ENCODE measurements around the gene ZDHHC6. TPM values are rescaled to one million over a fixed set of nuclear protein-coding genes. Genes with fewer than 3 reads are reported as not detected.

The ZDHHC6 gene
- total and polyA plus RNA-seq, 2 donors (not counting 1 experiment from before 2014, with no cell fraction given), result 30.5 to 61.2 TPM

DNA sequence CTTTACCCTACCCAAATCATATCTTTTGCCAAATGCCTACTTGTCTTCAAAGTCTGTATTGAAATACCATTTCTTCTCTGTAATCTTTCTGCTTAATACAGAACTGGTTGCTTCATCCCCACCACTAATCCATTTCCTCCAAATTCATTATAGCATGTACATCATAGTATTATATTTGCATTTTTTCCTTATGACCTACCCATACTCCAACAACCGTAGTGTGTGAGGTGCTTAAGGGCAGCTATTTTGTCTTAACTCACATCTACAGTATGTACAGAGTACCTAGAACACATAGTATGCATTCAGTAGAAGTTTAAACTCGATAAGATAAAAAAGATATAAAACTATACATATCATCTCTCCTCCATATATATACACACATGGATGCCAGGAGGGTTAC is 49.1 kb downstream of the ZDHHC6 start:
- H3K4me1 Mint-ChIP-seq, result peaks cover 4% of the 10 kb centered on the region
- H3K27ac Mint-ChIP-seq, result no peak overlapping the region
- POLR2A ChIA-PET, result no interaction called here
- Histone ChIP-seq H3K36me3 (replicated peaks in 1 of 2; ENCODE audit: control extremely low read depth in 1 of 2, control insufficient read depth in 1 of 2, extremely low read depth in 1 of 2, insufficient read depth in 2 of 2, low read length in 1 of 2) (peaks cover 18 to 69% of the 10 kb centered on the region in 2 experiments), H2AFZ (ENCODE audit: insufficient read depth, low read depth, low read length, poor library complexity, severe bottlenecking) (no peak overlapping the region), H3K4me1 (ENCODE audit: control insufficient read depth in 2 of 2, insufficient read depth in 2 of 2, low read length in 2 of 2) (no peaks in the 10 kb centered on the region), H4K20me1 (ENCODE audit: control insufficient read depth, insufficient read depth, low read length, poor library complexity, severe bottlenecking) (peaks cover 17% of the 10 kb centered on the region), H3K9ac (ENCODE audit: low read length) (no peak overlapping the region), H3K79me2 (ENCODE audit: control insufficient read depth, insufficient read depth, low read length) (no peaks in the 10 kb centered on the region), H3K4me2 (replicated peaks; ENCODE audit: low read depth, low read length, poor library complexity, severe bottlenecking) (no peak overlapping the region), H3K27me3 (replicated peaks in 1 of 4; ENCODE audit: control extremely low read depth in 1 of 4, control insufficient read depth in 3 of 4, insufficient read depth in 4 of 4, low read length in 3 of 4) (no peaks in the 10 kb centered on the region), H3K27ac (ENCODE audit: low read length in 2 of 2) (no peak overlapping the region), H3K4me3 (ENCODE audit: control extremely low read depth in 1 of 5, extremely low read depth in 1 of 5, insufficient read depth in 1 of 5, low read depth in 2 of 5, low read length in 4 of 5) (no peak overlapping the region), H3K9me3 (ENCODE audit: control extremely low read depth in 1 of 3, control insufficient read depth in 2 of 3, insufficient read depth in 1 of 3, low read length in 2 of 3) (no peaks in the 10 kb centered on the region)
- no CpG with 5 or more reads among the region's 2 CpGs for WGBS (ENCODE audit: insufficient coverage)
- H3K9me3 Mint-ChIP-seq (ENCODE audit: insufficient read depth), result no peaks in the 10 kb centered on the region
- intact Hi-C loops (cut with micrococcal nuclease), result no loop called here
- TF ChIP-seq EZH2 (IDR thresholded peaks at IDR 0.05; ENCODE audit: borderline replicate concordance, insufficient read depth, low read depth, low read length, poor library complexity, severe bottlenecking), result no peak
- TF ChIP-seq, protein P1, sequence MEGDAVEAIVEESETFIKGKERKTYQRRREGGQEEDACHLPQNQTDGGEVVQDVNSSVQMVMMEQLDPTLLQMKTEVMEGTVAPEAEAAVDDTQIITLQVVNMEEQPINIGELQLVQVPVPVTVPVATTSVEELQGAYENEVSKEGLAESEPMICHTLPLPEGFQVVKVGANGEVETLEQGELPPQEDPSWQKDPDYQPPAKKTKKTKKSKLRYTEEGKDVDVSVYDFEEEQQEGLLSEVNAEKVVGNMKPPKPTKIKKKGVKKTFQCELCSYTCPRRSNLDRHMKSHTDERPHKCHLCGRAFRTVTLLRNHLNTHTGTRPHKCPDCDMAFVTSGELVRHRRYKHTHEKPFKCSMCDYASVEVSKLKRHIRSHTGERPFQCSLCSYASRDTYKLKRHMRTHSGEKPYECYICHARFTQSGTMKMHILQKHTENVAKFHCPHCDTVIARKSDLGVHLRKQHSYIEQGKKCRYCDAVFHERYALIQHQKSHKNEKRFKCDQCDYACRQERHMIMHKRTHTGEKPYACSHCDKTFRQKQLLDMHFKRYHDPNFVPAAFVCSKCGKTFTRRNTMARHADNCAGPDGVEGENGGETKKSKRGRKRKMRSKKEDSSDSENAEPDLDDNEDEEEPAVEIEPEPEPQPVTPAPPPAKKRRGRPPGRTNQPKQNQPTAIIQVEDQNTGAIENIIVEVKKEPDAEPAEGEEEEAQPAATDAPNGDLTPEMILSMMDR (IDR thresholded peaks at IDR 0.05), result no peak
- H3K27me3 Mint-ChIP-seq, result no peaks in the 10 kb centered on the region
- CTCF ChIA-PET, result no interaction called here
- DNase-seq (no peak), ATAC-seq (ENCODE audit: low read depth) (no peak)
- H3K4me3 Mint-ChIP-seq, result no peak overlapping the region

DNA sequence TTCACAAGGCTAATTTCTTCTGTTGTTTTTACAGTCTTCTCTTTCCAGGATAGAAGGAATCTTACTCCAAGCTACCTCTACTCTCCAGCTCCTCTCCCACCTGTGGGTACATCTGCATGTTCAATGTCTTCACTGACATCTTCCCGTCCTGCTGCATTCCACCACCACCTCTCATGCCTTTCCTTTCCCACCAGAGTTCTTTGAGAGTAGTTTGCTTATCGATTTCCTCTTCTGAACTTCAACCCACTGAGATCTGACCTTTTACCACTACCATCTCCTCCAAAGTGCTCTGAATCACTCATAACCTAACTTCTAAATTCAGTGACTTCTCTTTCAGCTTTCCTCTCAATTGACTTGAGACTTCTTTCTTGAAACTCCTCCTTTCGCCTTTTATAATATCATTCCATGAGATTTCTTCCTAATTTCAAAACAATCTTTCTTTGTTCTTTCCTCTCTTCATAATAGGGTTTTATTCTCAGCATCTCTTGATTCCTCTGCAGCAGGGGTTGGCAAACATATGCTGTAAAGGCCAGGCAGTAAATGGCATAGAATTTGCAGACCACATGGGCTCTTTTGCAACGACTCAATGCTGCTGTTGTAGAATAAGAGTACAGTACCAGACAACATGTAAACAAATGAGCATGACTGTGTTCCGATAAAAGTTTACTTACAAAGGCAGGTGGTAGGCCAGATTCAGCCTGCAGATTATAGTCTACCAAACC is 50.7 kb downstream of the ZDHHC6 start:
- no peaks in the 10 kb centered on the region for H3K27me3 Mint-ChIP-seq
- no peak overlapping the region for H3K4me3 Mint-ChIP-seq
- Histone ChIP-seq H2AFZ (ENCODE audit: insufficient read depth, low read depth, low read length, poor library complexity, severe bottlenecking) (no peak overlapping the region), H3K79me2 (ENCODE audit: control insufficient read depth, insufficient read depth, low read length) (peaks cover 10% of the 10 kb centered on the region), H3K4me2 (replicated peaks; ENCODE audit: low read depth, low read length, poor library complexity, severe bottlenecking) (no peak overlapping the region), H3K36me3 (replicated peaks in 1 of 2; ENCODE audit: control extremely low read depth in 1 of 2, control insufficient read depth in 1 of 2, extremely low read depth in 1 of 2, insufficient read depth in 2 of 2, low read length in 1 of 2) (peaks cover 13 to 58% of the 10 kb centered on the region in 2 experiments), H3K9ac (ENCODE audit: low read length) (no peak overlapping the region), H4K20me1 (ENCODE audit: control insufficient read depth, insufficient read depth, low read length, poor library complexity, severe bottlenecking) (peaks cover 24% of the 10 kb centered on the region), H3K4me1 (ENCODE audit: control insufficient read depth in 2 of 2, insufficient read depth in 2 of 2, low read length in 2 of 2) (no peaks in the 10 kb centered on the region), H3K27me3 (replicated peaks in 1 of 4; ENCODE audit: control extremely low read depth in 1 of 4, control insufficient read depth in 3 of 4, insufficient read depth in 4 of 4, low read length in 3 of 4) (no peaks in the 10 kb centered on the region), H3K27ac (ENCODE audit: low read length in 2 of 2) (no peak overlapping the region), H3K9me3 (ENCODE audit: control extremely low read depth in 1 of 3, control insufficient read depth in 2 of 3, insufficient read depth in 1 of 3, low read length in 2 of 3) (no peaks in the 10 kb centered on the region), H3K4me3 (ENCODE audit: control extremely low read depth in 1 of 5, extremely low read depth in 1 of 5, insufficient read depth in 1 of 5, low read depth in 2 of 5, low read length in 4 of 5) (no peak overlapping the region)
- ChIA-PET POLR2A (no interaction called here), CTCF (no interaction called here)
- TF ChIP-seq, protein P1 (IDR thresholded peaks at IDR 0.05), result no peak
- TF ChIP-seq EZH2 (IDR thresholded peaks at IDR 0.05; ENCODE audit: borderline replicate concordance, insufficient read depth, low read depth, low read length, poor library complexity, severe bottlenecking), result no peak
- H3K27ac Mint-ChIP-seq, result no peak overlapping the region
- WGBS (ENCODE audit: insufficient coverage), result 91% methylated on average over 4 of the region's 5 CpGs
- intact Hi-C loops (cut with micrococcal nuclease), result no loop called here
- peaks cover 4% of the 10 kb centered on the region for H3K4me1 Mint-ChIP-seq
- no peaks in the 10 kb centered on the region for H3K9me3 Mint-ChIP-seq (ENCODE audit: insufficient read depth)
- DNase-seq, result no peak
- no peak for ATAC-seq (ENCODE audit: low read depth)

Measured in B cell (primary cell).